H1 (cell line): ENCODE data around the gene THOC6. TPM values are rescaled to one million over a fixed set of nuclear protein-coding genes. Genes with fewer than 3 reads are reported as not detected.

Experiments used
- JUND ChIP-seq: IDR thresholded peaks from 2 replicates; pipeline ENCODE4 v1.6.1; 2011; ENCODE audit warnings: mild to moderate bottlenecking, improper control_type of control experiment, low read length
- RNF2 ChIP-seq: fragments of 200-900, 300-1000 bp; sonication (generic); IDR thresholded peaks from 2 replicates; pipeline ENCODE4 v1.7.1; 2016; ENCODE audit warnings: borderline replicate concordance, low read depth, mild to moderate bottlenecking, antibody characterized with exemption, low read length; ENCODE audit not compliant: poor library complexity, severe bottlenecking; ENCODE audit errors: missing control alignments
- SP2 ChIP-seq: IDR thresholded peaks from 2 replicates; pipeline ENCODE4 v1.6.1; 2012; ENCODE audit warnings: mild to moderate bottlenecking, low read length, inconsistent platforms
- polyA plus RNA-seq, 7 experiments: library from polyadenylated mRNA; depleted of rRNA in 3 of 7; stranded (reverse) in 5 of 7; unstranded in 2 of 7; fragments of >200 nt in 5 of 7; fragments of 200-250 nt in 2 of 7; gene quantifications; 1 replicate in 5 of 7; 2 replicates in 1 of 7; 4 replicates in 1 of 7; pipeline versions ENCODE4 v1.2.1 to v1.2.3, GENCODE V29; 2011 to 2013; ENCODE audit warnings: missing spikeins in 2 of 7, mixed read lengths in 2 of 7
- total RNA-seq: library from RNA; stranded (reverse); fragmentation: NEBNext Ultra II Directional; extraction: Animal tissue kit (Norgen Biotek cat#: 25700); gene quantifications from 2 replicates; pipeline ENCODE4 v1.2.1, GENCODE V29; 2021
- TF ChIP-seq, protein P1 (sequence below), 3 experiments: IDR thresholded peaks; 1 replicate in 2 of 3; 2 replicates in 1 of 3; pipeline versions ENCODE4 v1.5.1 to v1.6.1; 2011; ENCODE audit warnings: low read length in 3 of 3, mild to moderate bottlenecking in 3 of 3, inconsistent platforms in 2 of 3, low read depth in 1 of 3, moderate library complexity in 1 of 3; ENCODE audit not compliant: insufficient read depth in 1 of 3; ENCODE audit errors: control extremely low read depth in 1 of 3

THOC6 gene
- total and polyA plus RNA-seq, 2 of the 8 experiments (the other 6 are each of a cell fraction or from before 2014, with no cell fraction given): 78.5 to 111 TPM

- TF ChIP-seq RNF2 (no peak), JUND (no peak), SP2 (no peak)
- TF ChIP-seq, protein P1, sequence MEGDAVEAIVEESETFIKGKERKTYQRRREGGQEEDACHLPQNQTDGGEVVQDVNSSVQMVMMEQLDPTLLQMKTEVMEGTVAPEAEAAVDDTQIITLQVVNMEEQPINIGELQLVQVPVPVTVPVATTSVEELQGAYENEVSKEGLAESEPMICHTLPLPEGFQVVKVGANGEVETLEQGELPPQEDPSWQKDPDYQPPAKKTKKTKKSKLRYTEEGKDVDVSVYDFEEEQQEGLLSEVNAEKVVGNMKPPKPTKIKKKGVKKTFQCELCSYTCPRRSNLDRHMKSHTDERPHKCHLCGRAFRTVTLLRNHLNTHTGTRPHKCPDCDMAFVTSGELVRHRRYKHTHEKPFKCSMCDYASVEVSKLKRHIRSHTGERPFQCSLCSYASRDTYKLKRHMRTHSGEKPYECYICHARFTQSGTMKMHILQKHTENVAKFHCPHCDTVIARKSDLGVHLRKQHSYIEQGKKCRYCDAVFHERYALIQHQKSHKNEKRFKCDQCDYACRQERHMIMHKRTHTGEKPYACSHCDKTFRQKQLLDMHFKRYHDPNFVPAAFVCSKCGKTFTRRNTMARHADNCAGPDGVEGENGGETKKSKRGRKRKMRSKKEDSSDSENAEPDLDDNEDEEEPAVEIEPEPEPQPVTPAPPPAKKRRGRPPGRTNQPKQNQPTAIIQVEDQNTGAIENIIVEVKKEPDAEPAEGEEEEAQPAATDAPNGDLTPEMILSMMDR (IDR thresholded peaks at IDR 0.05; ENCODE audit: control extremely low read depth in 1 of 3, insufficient read depth in 1 of 3, low read depth in 1 of 3, low read length in 3 of 3): no peak
- TF ChIP-seq, all 59 proteins: peak for 0
These were observed 46.8 kb downstream of the THOC6 start (continued) for GRCh38 chr16:3070608-3071111.
